Measurements from ENCODE around the gene PNPLA1.
A peak's percentile ranks its signal among the peaks of the same experiment; 100 is the strongest.

The PNPLA1 gene

GRCh38 chr6:36269834-36270705, at the start of gene PNPLA1:
PNPLA1 (plus strand) TSS chr6:36270060; CDS start chr6:36270460, 400 bp downstream.
- TF ChIP-seq CTCF (IDR thresholded peaks at IDR 0.05; ENCODE audit: low read length, missing control alignments), result no peak
- no peak within 1 kb of the TSS for H3K4me3 ChIP-seq (replicated peaks; ENCODE audit: low read depth, low read length)
- DNase-seq (ENCODE audit: low read depth), result no peak

- no peak for DNase-seq (ENCODE audit: low read depth)
- H3K4me3 ChIP-seq (replicated peaks; ENCODE audit: low read depth, low read length), result no peak overlapping the region
- no peak for TF ChIP-seq CTCF (IDR thresholded peaks at IDR 0.05; ENCODE audit: low read length, missing control alignments)
Observed at GRCh38 chr6:36220226-36220625, 49.6 kb upstream of the PNPLA1 start.

- H3K4me3 ChIP-seq (replicated peaks; ENCODE audit: low read depth, low read length), result no peak overlapping the region
- no peak for DNase-seq (ENCODE audit: low read depth)
Observed at GRCh38 chr6:36221674-36222073, 48.2 kb upstream of the PNPLA1 start.

GRCh38 chr6:36222924-36223323, 46.9 kb upstream of the PNPLA1 start:
- H3K4me3 ChIP-seq (replicated peaks; ENCODE audit: low read depth, low read length), result no peak overlapping the region
- no peak for DNase-seq (ENCODE audit: low read depth)
- no peak for TF ChIP-seq CTCF (IDR thresholded peaks at IDR 0.05; ENCODE audit: low read length, missing control alignments)

More at GRCh38 chr6:36221674-36222073, 48.2 kb upstream of the PNPLA1 start:
- TF ChIP-seq CTCF (IDR thresholded peaks at IDR 0.05; ENCODE audit: low read length, missing control alignments), result no peak

GRCh38 chr6:36223706-36224105, 46.2 kb upstream of the PNPLA1 start:
- peak; percentile 22 for DNase-seq (ENCODE audit: low read depth)
- no peak overlapping the region for H3K4me3 ChIP-seq (replicated peaks; ENCODE audit: low read depth, low read length)
- no peak for TF ChIP-seq CTCF (IDR thresholded peaks at IDR 0.05; ENCODE audit: low read length, missing control alignments)

- TF ChIP-seq CTCF (IDR thresholded peaks at IDR 0.05; ENCODE audit: low read length, missing control alignments), result no peak
- no peak overlapping the region for H3K4me3 ChIP-seq (replicated peaks; ENCODE audit: low read depth, low read length)
- DNase-seq (ENCODE audit: low read depth), result peak; percentile 48
Observed at GRCh38 chr6:36224918-36225461, 44.9 kb upstream of the PNPLA1 start.
